GM12878 (cell line): ENCODE results near the gene ZNF341. TPM values are rescaled to one million over a fixed set of nuclear protein-coding genes. Genes with fewer than 3 reads are reported as not detected.
A peak's percentile ranks its signal among the peaks of the same experiment; 100 is the strongest.

Experiments
- BRCA1 ChIP-seq: IDR thresholded peaks from 2 replicates; pipeline ENCODE4 v1.6.1; 2011; ENCODE audit warnings: low read depth, low read length, improper control_type of control experiment
- CTCF ChIP-seq, 3 experiments: IDR thresholded peaks in 2 of 3; conservative IDR thresholded peaks in 1 of 3; 2 replicates each; pipeline ENCODE4 v1.5.1; 2011; ENCODE audit warnings: low read depth in 3 of 3, low read length in 3 of 3, mild to moderate bottlenecking in 3 of 3, control low read depth in 2 of 3, moderate library complexity in 2 of 3, inconsistent platforms in 1 of 3, mixed read lengths in 1 of 3; ENCODE audit not compliant: control insufficient read depth in 2 of 3, insufficient read depth in 1 of 3; ENCODE audit errors: extremely low read depth in 1 of 3
- EGR1 ChIP-seq, 2 experiments: IDR thresholded peaks; 1 replicate in 1 of 2; 2 replicates in 1 of 2; pipeline ENCODE4 v1.6.1; 2011 to 2012; ENCODE audit warnings: low read depth in 2 of 2, low read length in 2 of 2, borderline replicate concordance in 1 of 2, mild to moderate bottlenecking in 1 of 2, moderate library complexity in 1 of 2
- FOS ChIP-seq: IDR thresholded peaks from 3 replicates; pipeline ENCODE4 v1.6.1; 2011; ENCODE audit warnings: borderline replicate concordance; ENCODE audit not compliant: insufficient read length; ENCODE audit errors: extremely low read depth
- GABPA ChIP-seq: IDR thresholded peaks from 2 replicates; pipeline ENCODE4 v1.6.1; 2014; ENCODE audit warnings: antibody characterized with exemption, low read depth, mild to moderate bottlenecking, inconsistent platforms
- IRF3 ChIP-seq: fragments of 450-650 bp; IDR thresholded peaks from 2 replicates; pipeline ENCODE4 v1.6.1; 2014; ENCODE audit warnings: mild to moderate bottlenecking
- NFXL1 ChIP-seq: fragments of 450-650 bp; IDR thresholded peaks from 2 replicates; pipeline ENCODE4 v1.6.1; 2017; ENCODE audit warnings: antibody characterized with exemption, mild to moderate bottlenecking, borderline replicate concordance
- POLR2A ChIP-seq: IDR thresholded peaks from 2 replicates; pipeline ENCODE4 v1.6.1; 2011; ENCODE audit warnings: low read depth, mild to moderate bottlenecking, low read length
- POLR2AphosphoS2 ChIP-seq: IDR thresholded peaks from 2 replicates; pipeline ENCODE4 v1.6.1; 2011; ENCODE audit warnings: low read depth, mild to moderate bottlenecking, low read length, improper control_type of control experiment, moderate library complexity
- TCF3 ChIP-seq: IDR thresholded peaks from 2 replicates; pipeline ENCODE4 v1.6.1; 2012; ENCODE audit warnings: low read depth, mild to moderate bottlenecking, low read length, borderline replicate concordance; ENCODE audit not compliant: insufficient read depth
- ZBED1 ChIP-seq: IDR thresholded peaks from 2 replicates; pipeline ENCODE4 v1.6.1; 2016; ENCODE audit warnings: borderline replicate concordance
- ZNF274 ChIP-seq: IDR thresholded peaks from one replicate; pipeline ENCODE4 v1.8.0; 2011; ENCODE audit not compliant: insufficient read length, insufficient read depth
- polyA plus RNA-seq, 11 experiments: library from polyadenylated mRNA; depleted of rRNA in 4 of 11; unstranded in 6 of 11; stranded (reverse) in 5 of 11; fragments of >200 nt; fragmentation: Nextera tagmentation in 4 of 11; fragmentation: Illumina TruSeq in 1 of 11; extraction: Ambion mirVana in 4 of 11; extraction: Trizol in 1 of 11; gene quantifications; 1 replicate in 1 of 11; 2 replicates in 10 of 11; pipeline versions ENCODE4 v1.2.1 to v1.2.3, GENCODE V29; 2011 to 2016; ENCODE audit warnings: inconsistent platforms in 2 of 11, missing spikeins in 2 of 11, low read depth in 1 of 11
- total RNA-seq, 4 experiments: library from RNA; depleted of rRNA in 3 of 4; stranded (reverse); fragments of >200 nt in 3 of 4; fragmentation: Illumina TruSeq in 1 of 4; extraction: Trizol in 1 of 4; gene quantifications; 2 replicates each; pipeline versions ENCODE4 v1.2.1 to v1.2.3, GENCODE V29; 2013 to 2021
- TF ChIP-seq, protein P1 (sequence below): IDR thresholded peaks from 2 replicates; pipeline ENCODE4 v1.6.1; 2012; ENCODE audit warnings: improper control_type of control experiment, low read depth, low read length; ENCODE audit not compliant: insufficient replicate concordance
- TF ChIP-seq, protein P2 (sequence below): fragments of 150-350 bp; IDR thresholded peaks from 2 replicates; pipeline ENCODE4 v1.6.1; 2016; ENCODE audit warnings: low read depth, low read length

Gene ZNF341
- total and polyA plus RNA-seq, 10 of the 15 experiments (the other 5 are each of a cell fraction or from before 2014, with no cell fraction given): 0.18 to 5.0 (median 2.6) TPM

GRCh38 chr20:33685328-33686099 lies 46.3 kb upstream of the ZNF341 start (continued):
- TF ChIP-seq IRF3: no peak
- peak; percentile 80 for TF ChIP-seq POLR2A
- TF ChIP-seq EGR1 (IDR thresholded peaks at IDR 0.05; ENCODE audit: borderline replicate concordance in 1 of 2, low read depth in 2 of 2, low read length in 2 of 2): peak in 1 of 2 experiments; percentile 20; a peak in 1 of 3 replicates
- TF ChIP-seq TCF3: peak; percentile 70
- no peak for TF ChIP-seq POLR2AphosphoS2
- TF ChIP-seq CTCF (IDR thresholded peaks at IDR 0.05 in 2 of 3, conservative IDR thresholded peaks at IDR 0.05 in 1 of 3; ENCODE audit: control insufficient read depth in 2 of 3, extremely low read depth in 1 of 3, insufficient read depth in 1 of 3, low read depth in 3 of 3, low read length in 3 of 3): no peak
- no peak for TF ChIP-seq NFXL1
- no peak for TF ChIP-seq ZNF274
- TF ChIP-seq FOS: no peak
- TF ChIP-seq, protein P1, sequence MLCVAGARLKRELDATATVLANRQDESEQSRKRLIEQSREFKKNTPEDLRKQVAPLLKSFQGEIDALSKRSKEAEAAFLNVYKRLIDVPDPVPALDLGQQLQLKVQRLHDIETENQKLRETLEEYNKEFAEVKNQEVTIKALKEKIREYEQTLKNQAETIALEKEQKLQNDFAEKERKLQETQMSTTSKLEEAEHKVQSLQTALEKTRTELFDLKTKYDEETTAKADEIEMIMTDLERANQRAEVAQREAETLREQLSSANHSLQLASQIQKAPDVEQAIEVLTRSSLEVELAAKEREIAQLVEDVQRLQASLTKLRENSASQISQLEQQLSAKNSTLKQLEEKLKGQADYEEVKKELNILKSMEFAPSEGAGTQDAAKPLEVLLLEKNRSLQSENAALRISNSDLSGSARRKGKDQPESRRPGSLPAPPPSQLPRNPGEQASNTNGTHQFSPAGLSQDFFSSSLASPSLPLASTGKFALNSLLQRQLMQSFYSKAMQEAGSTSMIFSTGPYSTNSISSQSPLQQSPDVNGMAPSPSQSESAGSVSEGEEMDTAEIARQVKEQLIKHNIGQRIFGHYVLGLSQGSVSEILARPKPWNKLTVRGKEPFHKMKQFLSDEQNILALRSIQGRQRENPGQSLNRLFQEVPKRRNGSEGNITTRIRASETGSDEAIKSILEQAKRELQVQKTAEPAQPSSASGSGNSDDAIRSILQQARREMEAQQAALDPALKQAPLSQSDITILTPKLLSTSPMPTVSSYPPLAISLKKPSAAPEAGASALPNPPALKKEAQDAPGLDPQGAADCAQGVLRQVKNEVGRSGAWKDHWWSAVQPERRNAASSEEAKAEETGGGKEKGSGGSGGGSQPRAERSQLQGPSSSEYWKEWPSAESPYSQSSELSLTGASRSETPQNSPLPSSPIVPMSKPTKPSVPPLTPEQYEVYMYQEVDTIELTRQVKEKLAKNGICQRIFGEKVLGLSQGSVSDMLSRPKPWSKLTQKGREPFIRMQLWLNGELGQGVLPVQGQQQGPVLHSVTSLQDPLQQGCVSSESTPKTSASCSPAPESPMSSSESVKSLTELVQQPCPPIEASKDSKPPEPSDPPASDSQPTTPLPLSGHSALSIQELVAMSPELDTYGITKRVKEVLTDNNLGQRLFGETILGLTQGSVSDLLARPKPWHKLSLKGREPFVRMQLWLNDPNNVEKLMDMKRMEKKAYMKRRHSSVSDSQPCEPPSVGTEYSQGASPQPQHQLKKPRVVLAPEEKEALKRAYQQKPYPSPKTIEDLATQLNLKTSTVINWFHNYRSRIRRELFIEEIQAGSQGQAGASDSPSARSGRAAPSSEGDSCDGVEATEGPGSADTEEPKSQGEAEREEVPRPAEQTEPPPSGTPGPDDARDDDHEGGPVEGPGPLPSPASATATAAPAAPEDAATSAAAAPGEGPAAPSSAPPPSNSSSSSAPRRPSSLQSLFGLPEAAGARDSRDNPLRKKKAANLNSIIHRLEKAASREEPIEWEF: no peak
- TF ChIP-seq, protein P2, sequence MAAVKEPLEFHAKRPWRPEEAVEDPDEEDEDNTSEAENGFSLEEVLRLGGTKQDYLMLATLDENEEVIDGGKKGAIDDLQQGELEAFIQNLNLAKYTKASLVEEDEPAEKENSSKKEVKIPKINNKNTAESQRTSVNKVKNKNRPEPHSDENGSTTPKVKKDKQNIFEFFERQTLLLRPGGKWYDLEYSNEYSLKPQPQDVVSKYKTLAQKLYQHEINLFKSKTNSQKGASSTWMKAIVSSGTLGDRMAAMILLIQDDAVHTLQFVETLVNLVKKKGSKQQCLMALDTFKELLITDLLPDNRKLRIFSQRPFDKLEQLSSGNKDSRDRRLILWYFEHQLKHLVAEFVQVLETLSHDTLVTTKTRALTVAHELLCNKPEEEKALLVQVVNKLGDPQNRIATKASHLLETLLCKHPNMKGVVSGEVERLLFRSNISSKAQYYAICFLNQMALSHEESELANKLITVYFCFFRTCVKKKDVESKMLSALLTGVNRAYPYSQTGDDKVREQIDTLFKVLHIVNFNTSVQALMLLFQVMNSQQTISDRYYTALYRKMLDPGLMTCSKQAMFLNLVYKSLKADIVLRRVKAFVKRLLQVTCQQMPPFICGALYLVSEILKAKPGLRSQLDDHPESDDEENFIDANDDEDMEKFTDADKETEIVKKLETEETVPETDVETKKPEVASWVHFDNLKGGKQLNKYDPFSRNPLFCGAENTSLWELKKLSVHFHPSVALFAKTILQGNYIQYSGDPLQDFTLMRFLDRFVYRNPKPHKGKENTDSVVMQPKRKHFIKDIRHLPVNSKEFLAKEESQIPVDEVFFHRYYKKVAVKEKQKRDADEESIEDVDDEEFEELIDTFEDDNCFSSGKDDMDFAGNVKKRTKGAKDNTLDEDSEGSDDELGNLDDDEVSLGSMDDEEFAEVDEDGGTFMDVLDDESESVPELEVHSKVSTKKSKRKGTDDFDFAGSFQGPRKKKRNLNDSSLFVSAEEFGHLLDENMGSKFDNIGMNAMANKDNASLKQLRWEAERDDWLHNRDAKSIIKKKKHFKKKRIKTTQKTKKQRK: no peak
- TF ChIP-seq ZBED1: no peak
- no peak for TF ChIP-seq GABPA
- no peak for TF ChIP-seq BRCA1
